Stomach (tissue), 4 donors: ENCODE data around the gene WDR17.
A peak's percentile ranks its signal among the peaks of the same experiment; 100 is the strongest.

Experiments
- POLR2A ChIP-seq, 4 donors: fragments of 450-650 bp; IDR thresholded peaks; one replicate each; pipeline ENCODE4 v1.6.1; 2016; ENCODE audit warnings: antibody characterized with exemption in 4 of 4, control low read depth in 2 of 4, mild to moderate bottlenecking in 1 of 4, moderate library complexity in 1 of 4
- POLR2AphosphoS5 ChIP-seq, 3 donors: sonication (generic); formaldehyde crosslinking; IDR thresholded peaks; one replicate each; pipeline ENCODE4 v1.6.1; 2016; ENCODE audit warnings: antibody characterized with exemption in 3 of 3
- TF ChIP-seq, protein P1 (sequence below), 7 experiments: fragments of 450-650 bp in 4 of 7; fragments of 200-600 bp in 3 of 7; sonication (generic) in 3 of 7; IDR thresholded peaks; one replicate each; pipeline ENCODE4 v1.5.1; 2016 to 2019; ENCODE audit warnings: antibody characterized with exemption in 7 of 7, control low read depth in 2 of 7, mild to moderate bottlenecking in 1 of 7

DNA sequence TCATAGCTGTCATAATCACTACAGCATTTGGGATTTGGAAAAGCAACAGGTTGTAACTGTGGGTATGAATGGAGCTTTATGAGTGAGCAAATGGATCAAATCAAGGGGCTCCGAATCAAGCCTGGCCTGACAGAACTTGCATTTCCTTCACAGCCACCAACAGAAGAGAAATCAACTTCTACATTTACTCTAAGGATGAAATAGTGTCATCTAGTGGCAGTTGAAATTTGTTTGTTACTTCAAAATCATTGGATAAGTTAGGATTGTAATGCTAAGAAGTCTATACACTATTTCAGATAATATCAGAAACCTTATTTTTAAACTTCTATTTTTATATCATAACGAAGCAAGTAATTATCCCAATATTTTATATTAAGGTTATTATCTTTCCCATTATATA is 10.7 kb upstream of the WDR17 start:
- TF ChIP-seq, protein P1, sequence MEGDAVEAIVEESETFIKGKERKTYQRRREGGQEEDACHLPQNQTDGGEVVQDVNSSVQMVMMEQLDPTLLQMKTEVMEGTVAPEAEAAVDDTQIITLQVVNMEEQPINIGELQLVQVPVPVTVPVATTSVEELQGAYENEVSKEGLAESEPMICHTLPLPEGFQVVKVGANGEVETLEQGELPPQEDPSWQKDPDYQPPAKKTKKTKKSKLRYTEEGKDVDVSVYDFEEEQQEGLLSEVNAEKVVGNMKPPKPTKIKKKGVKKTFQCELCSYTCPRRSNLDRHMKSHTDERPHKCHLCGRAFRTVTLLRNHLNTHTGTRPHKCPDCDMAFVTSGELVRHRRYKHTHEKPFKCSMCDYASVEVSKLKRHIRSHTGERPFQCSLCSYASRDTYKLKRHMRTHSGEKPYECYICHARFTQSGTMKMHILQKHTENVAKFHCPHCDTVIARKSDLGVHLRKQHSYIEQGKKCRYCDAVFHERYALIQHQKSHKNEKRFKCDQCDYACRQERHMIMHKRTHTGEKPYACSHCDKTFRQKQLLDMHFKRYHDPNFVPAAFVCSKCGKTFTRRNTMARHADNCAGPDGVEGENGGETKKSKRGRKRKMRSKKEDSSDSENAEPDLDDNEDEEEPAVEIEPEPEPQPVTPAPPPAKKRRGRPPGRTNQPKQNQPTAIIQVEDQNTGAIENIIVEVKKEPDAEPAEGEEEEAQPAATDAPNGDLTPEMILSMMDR (IDR thresholded peaks at IDR 0.05), result peak in 1 of 7 experiments; percentile 4
- TF ChIP-seq POLR2AphosphoS5 (IDR thresholded peaks at IDR 0.05) (no peak), POLR2A (IDR thresholded peaks at IDR 0.05) (no peak)
